ENCODE measurements around the gene CSNK1G3.

DNA sequence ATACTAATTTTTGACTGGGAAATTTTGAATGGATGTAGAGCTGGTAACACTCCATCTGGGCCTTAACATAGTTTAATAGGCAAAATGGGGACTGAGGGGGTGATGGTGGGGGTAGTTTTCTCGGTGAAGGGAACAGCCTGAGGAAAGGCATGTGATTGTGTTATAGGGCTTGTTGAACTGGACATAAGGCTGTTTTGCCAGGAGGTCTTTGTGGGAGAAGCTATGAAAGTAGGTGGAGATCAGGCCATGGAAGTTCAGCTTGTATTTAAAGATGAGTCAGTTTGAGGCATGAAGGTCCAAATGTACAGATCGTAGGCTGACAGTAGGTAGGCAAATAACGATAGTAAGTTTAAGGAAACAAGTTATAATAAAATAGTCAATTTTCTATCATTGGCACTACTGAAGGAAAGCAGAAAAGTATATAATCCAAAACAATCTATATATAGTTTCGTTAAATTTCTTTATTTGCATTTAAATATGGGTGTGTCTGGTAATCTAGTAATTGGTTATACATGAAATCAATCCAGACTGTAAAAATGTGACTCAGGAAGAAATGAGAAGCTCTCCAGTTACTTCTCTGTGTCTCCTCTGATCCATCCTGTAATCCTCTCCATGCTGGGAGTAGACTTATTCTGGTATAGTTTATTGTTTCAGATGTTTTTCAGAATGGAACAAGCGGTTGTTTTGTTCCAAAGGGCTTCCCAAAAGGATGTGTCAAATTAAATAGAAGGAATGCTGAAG is 2.8 kb downstream of the CSNK1G3 start:
- TF ChIP-seq, protein P1, sequence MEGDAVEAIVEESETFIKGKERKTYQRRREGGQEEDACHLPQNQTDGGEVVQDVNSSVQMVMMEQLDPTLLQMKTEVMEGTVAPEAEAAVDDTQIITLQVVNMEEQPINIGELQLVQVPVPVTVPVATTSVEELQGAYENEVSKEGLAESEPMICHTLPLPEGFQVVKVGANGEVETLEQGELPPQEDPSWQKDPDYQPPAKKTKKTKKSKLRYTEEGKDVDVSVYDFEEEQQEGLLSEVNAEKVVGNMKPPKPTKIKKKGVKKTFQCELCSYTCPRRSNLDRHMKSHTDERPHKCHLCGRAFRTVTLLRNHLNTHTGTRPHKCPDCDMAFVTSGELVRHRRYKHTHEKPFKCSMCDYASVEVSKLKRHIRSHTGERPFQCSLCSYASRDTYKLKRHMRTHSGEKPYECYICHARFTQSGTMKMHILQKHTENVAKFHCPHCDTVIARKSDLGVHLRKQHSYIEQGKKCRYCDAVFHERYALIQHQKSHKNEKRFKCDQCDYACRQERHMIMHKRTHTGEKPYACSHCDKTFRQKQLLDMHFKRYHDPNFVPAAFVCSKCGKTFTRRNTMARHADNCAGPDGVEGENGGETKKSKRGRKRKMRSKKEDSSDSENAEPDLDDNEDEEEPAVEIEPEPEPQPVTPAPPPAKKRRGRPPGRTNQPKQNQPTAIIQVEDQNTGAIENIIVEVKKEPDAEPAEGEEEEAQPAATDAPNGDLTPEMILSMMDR (IDR thresholded peaks at IDR 0.05) = no peak
- no peak for TF ChIP-seq ZFX (IDR thresholded peaks at IDR 0.05; ENCODE audit: borderline replicate concordance)
